ENCODE measurements around the gene DNAJB6. TPM values are rescaled to one million over a fixed set of nuclear protein-coding genes. Genes with fewer than 3 reads are reported as not detected.

DNAJB6 gene
- total RNA-seq, 3 donors from 2014 or later = 73.8 to 136 (median 101) TPM

- intact Hi-C loops (cut with DNase I; ENCODE audit: low total_unique reads) = no loop called here
- no peak for TF ChIP-seq POLR2AphosphoS5 (IDR thresholded peaks at IDR 0.05)
- TF ChIP-seq POLR2A (IDR thresholded peaks at IDR 0.05) = no peak
- TF ChIP-seq CTCF (IDR thresholded peaks at IDR 0.05) = no peak
- no peaks in the 10 kb centered on the region for H3K27me3 ChIP-seq
- no peaks in the 10 kb centered on the region for H3K36me3 ChIP-seq
- DNase-seq (ENCODE audit: low spot score in 2 of 2) = no peak
- no peaks in the 10 kb centered on the region for H3K4me1 ChIP-seq
- H3K4me3 ChIP-seq = no peak overlapping the region
- no peaks in the 10 kb centered on the region for H3K9me3 ChIP-seq
- no peak overlapping the region for H3K27ac ChIP-seq
Measured at GRCh38 chr7:157419035-157419293, 82.2 kb downstream of the DNAJB6 start.

GRCh38 chr7:157422279-157422678 lies 85.5 kb downstream of the DNAJB6 start:
- Histone ChIP-seq H3K4me1 (no peaks in the 10 kb centered on the region), H3K27me3 (no peaks in the 10 kb centered on the region), H3K9me3 (no peaks in the 10 kb centered on the region), H3K4me3 (no peak overlapping the region), H3K27ac (no peak overlapping the region), H3K36me3 (no peaks in the 10 kb centered on the region)
- DNase-seq (ENCODE audit: low spot score in 2 of 2) = no peak
- no peak for TF ChIP-seq POLR2A (IDR thresholded peaks at IDR 0.05)
- TF ChIP-seq CTCF (IDR thresholded peaks at IDR 0.05) = no peak
- TF ChIP-seq POLR2AphosphoS5 (IDR thresholded peaks at IDR 0.05) = no peak
- intact Hi-C loops (cut with DNase I; ENCODE audit: low total_unique reads) = no loop called here

- Histone ChIP-seq H3K4me1 (no peaks in the 10 kb centered on the region), H3K36me3 (no peaks in the 10 kb centered on the region), H3K27me3 (no peaks in the 10 kb centered on the region), H3K27ac (no peak overlapping the region), H3K4me3 (no peak overlapping the region), H3K9me3 (no peaks in the 10 kb centered on the region)
- intact Hi-C loops (cut with DNase I; ENCODE audit: low total_unique reads) = no loop called here
- no peak for DNase-seq (ENCODE audit: low spot score in 2 of 2)
- TF ChIP-seq POLR2A (IDR thresholded peaks at IDR 0.05) (no peak), CTCF (IDR thresholded peaks at IDR 0.05) (no peak), POLR2AphosphoS5 (IDR thresholded peaks at IDR 0.05) (no peak)
Measured at GRCh38 chr7:157423348-157423747, 86.5 kb downstream of the DNAJB6 start.

GRCh38 chr7:157423886-157424565 lies 87.2 kb downstream of the DNAJB6 start:
- intact Hi-C loops (cut with DNase I; ENCODE audit: low total_unique reads) = no loop called here
- no peak overlapping the region for H3K27ac ChIP-seq
- no peaks in the 10 kb centered on the region for H3K4me1 ChIP-seq
- H3K27me3 ChIP-seq = no peaks in the 10 kb centered on the region
- H3K4me3 ChIP-seq = no peak overlapping the region
- no peak for DNase-seq (ENCODE audit: low spot score in 2 of 2)
- H3K36me3 ChIP-seq = no peaks in the 10 kb centered on the region
- no peak for TF ChIP-seq POLR2AphosphoS5 (IDR thresholded peaks at IDR 0.05)
- H3K9me3 ChIP-seq = no peaks in the 10 kb centered on the region

- H3K4me1 ChIP-seq = no peaks in the 10 kb centered on the region
- no peak for DNase-seq (ENCODE audit: low spot score in 2 of 2)
- TF ChIP-seq CTCF (IDR thresholded peaks at IDR 0.05) (no peak), POLR2A (IDR thresholded peaks at IDR 0.05) (no peak), POLR2AphosphoS5 (IDR thresholded peaks at IDR 0.05) (no peak)
- no peaks in the 10 kb centered on the region for H3K9me3 ChIP-seq
- no peak overlapping the region for H3K27ac ChIP-seq
- intact Hi-C loops (cut with DNase I; ENCODE audit: low total_unique reads) = no loop called here
- no peaks in the 10 kb centered on the region for H3K36me3 ChIP-seq
- H3K4me3 ChIP-seq = no peak overlapping the region
- H3K27me3 ChIP-seq = no peaks in the 10 kb centered on the region
Measured at GRCh38 chr7:157425137-157425731, 88.4 kb downstream of the DNAJB6 start.
